Measurements from ENCODE around the gene MAEL. TPM values are rescaled to one million over a fixed set of nuclear protein-coding genes. Genes with fewer than 3 reads are reported as not detected.
A peak's percentile ranks its signal among the peaks of the same experiment; 100 is the strongest.

MAEL gene
- total RNA-seq, result not detected

GRCh38 chr1:166988974-166989515 lies at the start of gene MAEL:
Gene MAEL (plus strand): TSS chr1:166989280. CDS start chr1:166989353, 73 bp downstream.
- in situ Hi-C loops (cut with MboI; ENCODE audit: low sequenced_read_pairs in 4 of 4) (no loop called here), intact Hi-C loops (cut with DNase I; ENCODE audit: low total_unique reads) (no loop called here)
- no peaks in the 10 kb centered on the region for H3K4me1 ChIP-seq
- TF ChIP-seq POLR2A (IDR thresholded peaks at IDR 0.05), result no peak
- TF ChIP-seq CTCF (IDR thresholded peaks at IDR 0.05 in 4 of 5, conservative IDR thresholded peaks at IDR 0.05 in 1 of 5), result no peak
- no peaks in the 10 kb centered on the region for H3K27me3 ChIP-seq
- no peaks in the 10 kb centered on the region for H3K36me3 ChIP-seq
- ATAC-seq (no peak), DNase-seq (no peak)
- no peak within 1 kb of the TSS for H3K27ac ChIP-seq
- no peak within 1 kb of the TSS for H3K4me3 ChIP-seq
- H3K9me3 ChIP-seq, result no peaks in the 10 kb centered on the region

- DNase-seq (no peak), ATAC-seq (no peak)
- Histone ChIP-seq H3K27ac (no peak overlapping the region), H3K27me3 (peaks cover 0 to 2% (median 0%) of the 10 kb centered on the region in 3 donors), H3K9me3 (no peaks in the 10 kb centered on the region), H3K4me1 (no peaks in the 10 kb centered on the region), H3K4me3 (no peak overlapping the region), H3K36me3 (no peaks in the 10 kb centered on the region)
- TF ChIP-seq POLR2A (IDR thresholded peaks at IDR 0.05), result no peak
- TF ChIP-seq CTCF (IDR thresholded peaks at IDR 0.05 in 4 of 5, conservative IDR thresholded peaks at IDR 0.05 in 1 of 5), result no peak
- intact Hi-C loops (cut with DNase I; ENCODE audit: low total_unique reads), result no loop called here
- in situ Hi-C loops (cut with MboI; ENCODE audit: low sequenced_read_pairs in 4 of 4), result no loop called here
Measured at GRCh38 chr1:166939741-166940375, 49.2 kb upstream of the MAEL start.

GRCh38 chr1:166944186-166944967 lies 44.7 kb upstream of the MAEL start:
- in situ Hi-C loops (cut with MboI; ENCODE audit: low sequenced_read_pairs in 4 of 4) (no loop called here), intact Hi-C loops (cut with DNase I; ENCODE audit: low total_unique reads) (no loop called here)
- TF ChIP-seq CTCF (IDR thresholded peaks at IDR 0.05 in 4 of 5, conservative IDR thresholded peaks at IDR 0.05 in 1 of 5) (no peak), POLR2A (IDR thresholded peaks at IDR 0.05) (no peak)
- no peaks in the 10 kb centered on the region for H3K9me3 ChIP-seq
- H3K27ac ChIP-seq, result no peak overlapping the region
- no peak overlapping the region for H3K4me3 ChIP-seq
- H3K36me3 ChIP-seq, result no peaks in the 10 kb centered on the region
- H3K27me3 ChIP-seq, result peaks cover 0 to 10% (median 7%) of the 10 kb centered on the region in 3 donors
- H3K4me1 ChIP-seq, result no peaks in the 10 kb centered on the region
- no peak for DNase-seq
- no peak for ATAC-seq

GRCh38 chr1:166947398-166948043 lies 41.6 kb upstream of the MAEL start:
- Histone ChIP-seq H3K36me3 (no peaks in the 10 kb centered on the region), H3K4me1 (peaks cover 0 to 5% of the 10 kb centered on the region in 2 donors), H3K27ac (no peak overlapping the region), H3K4me3 (peak overlapping the region; percentile 15 to 45 (median 37)), H3K9me3 (no peaks in the 10 kb centered on the region), H3K27me3 (peaks cover 0 to 10% (median 7%) of the 10 kb centered on the region in 3 donors)
- TF ChIP-seq CTCF (IDR thresholded peaks at IDR 0.05 in 4 of 5, conservative IDR thresholded peaks at IDR 0.05 in 1 of 5), result no peak
- TF ChIP-seq POLR2A (IDR thresholded peaks at IDR 0.05), result no peak
- intact Hi-C loops (cut with DNase I; ENCODE audit: low total_unique reads) (no loop called here), in situ Hi-C loops (cut with MboI; ENCODE audit: low sequenced_read_pairs in 4 of 4) (no loop called here)
- no peak for ATAC-seq
- no peak for DNase-seq

Data from gastrocnemius medialis (tissue), 4 donors.